ENCODE measurements around the gene CNPPD1. TPM values are rescaled to one million over a fixed set of nuclear protein-coding genes. Genes with fewer than 3 reads are reported as not detected.

CNPPD1 gene
- total and polyA plus RNA-seq, 7 donors: 24.1 to 79.5 (median 38.5) TPM

- DNase-seq: no peak
Observed at GRCh38 chr2:219142329-219142728, 34.4 kb downstream of the CNPPD1 start.

GRCh38 chr2:219140722-219141121 is 36.0 kb downstream of the CNPPD1 start:
- no peak for DNase-seq
- Histone ChIP-seq H3K27ac (no peak overlapping the region), H3K4me3 (no peak overlapping the region), H3K4me1 (no peaks in the 10 kb centered on the region), H3K27me3 (no peaks in the 10 kb centered on the region), H3K9me3 (no peaks in the 10 kb centered on the region), H3K36me3 (peaks cover 7 to 57% (median 26%) of the 10 kb centered on the region in 4 donors)
- intact Hi-C loops (cut with DNase I): no loop called here
- 38 to 85% methylated on average over 3 of the region's 3 CpGs for WGBS, 2 donors
- TF ChIP-seq EP300 (IDR thresholded peaks at IDR 0.05) (no peak), CTCF (IDR thresholded peaks at IDR 0.05) (no peak), POLR2AphosphoS5 (IDR thresholded peaks at IDR 0.05) (no peak), POLR2A (IDR thresholded peaks at IDR 0.05) (no peak)

More at GRCh38 chr2:219142329-219142728, 34.4 kb downstream of the CNPPD1 start:
- no peaks in the 10 kb centered on the region for H3K4me1 ChIP-seq
- intact Hi-C loops (cut with DNase I): no loop called here
- no peak overlapping the region for H3K27ac ChIP-seq
- H3K4me3 ChIP-seq: no peak overlapping the region
- H3K9me3 ChIP-seq: no peaks in the 10 kb centered on the region
- 92 to 93% methylated on average over 6 of the region's 6 CpGs for WGBS, 2 donors
- peaks cover 12 to 72% (median 38%) of the 10 kb centered on the region in 4 donors for H3K36me3 ChIP-seq
- no peaks in the 10 kb centered on the region for H3K27me3 ChIP-seq
- no peak for TF ChIP-seq POLR2AphosphoS5 (IDR thresholded peaks at IDR 0.05)
- no peak for TF ChIP-seq CTCF (IDR thresholded peaks at IDR 0.05)
- no peak for TF ChIP-seq EP300 (IDR thresholded peaks at IDR 0.05)
- no peak for TF ChIP-seq POLR2A (IDR thresholded peaks at IDR 0.05)

- H3K27me3 ChIP-seq: no peaks in the 10 kb centered on the region
- H3K36me3 ChIP-seq: no peaks in the 10 kb centered on the region
- no peaks in the 10 kb centered on the region for H3K4me1 ChIP-seq
- intact Hi-C loops (cut with DNase I): no loop called here
- H3K9me3 ChIP-seq: no peaks in the 10 kb centered on the region
- no peak for DNase-seq
- WGBS, 2 donors: 93 to 94% methylated on average over 4 of the region's 4 CpGs
- TF ChIP-seq POLR2AphosphoS5 (IDR thresholded peaks at IDR 0.05): no peak
- no peak for TF ChIP-seq CTCF (IDR thresholded peaks at IDR 0.05)
- no peak for TF ChIP-seq EP300 (IDR thresholded peaks at IDR 0.05)
- TF ChIP-seq POLR2A (IDR thresholded peaks at IDR 0.05): no peak
- no peak overlapping the region for H3K4me3 ChIP-seq
- no peak overlapping the region for H3K27ac ChIP-seq
Observed at GRCh38 chr2:219133976-219134375, 42.7 kb downstream of the CNPPD1 start.

GRCh38 chr2:219131744-219132143 is 45.0 kb downstream of the CNPPD1 start:
- H3K27me3 ChIP-seq: no peaks in the 10 kb centered on the region
- intact Hi-C loops (cut with DNase I): no loop called here
- no peak for DNase-seq
- no peaks in the 10 kb centered on the region for H3K9me3 ChIP-seq
- TF ChIP-seq CTCF (IDR thresholded peaks at IDR 0.05) (no peak), POLR2A (IDR thresholded peaks at IDR 0.05) (no peak), EP300 (IDR thresholded peaks at IDR 0.05) (no peak), POLR2AphosphoS5 (IDR thresholded peaks at IDR 0.05) (no peak)
- WGBS, 2 donors: 78 to 89% methylated on average over 4 of the region's 4 CpGs
- no peaks in the 10 kb centered on the region for H3K4me1 ChIP-seq
- H3K4me3 ChIP-seq: no peak overlapping the region
- H3K27ac ChIP-seq: no peak overlapping the region
- no peaks in the 10 kb centered on the region for H3K36me3 ChIP-seq

- H3K27ac ChIP-seq: no peak overlapping the region
- intact Hi-C loops (cut with DNase I): no loop called here
- no peaks in the 10 kb centered on the region for H3K36me3 ChIP-seq
- no peaks in the 10 kb centered on the region for H3K4me1 ChIP-seq
- H3K4me3 ChIP-seq: no peak overlapping the region
- H3K9me3 ChIP-seq: no peaks in the 10 kb centered on the region
- 91% methylated on average over 3 of the region's 3 CpGs for WGBS, 2 donors
- DNase-seq: no peak
- H3K27me3 ChIP-seq: no peaks in the 10 kb centered on the region
- TF ChIP-seq EP300 (IDR thresholded peaks at IDR 0.05) (no peak), POLR2A (IDR thresholded peaks at IDR 0.05) (no peak), POLR2AphosphoS5 (IDR thresholded peaks at IDR 0.05) (no peak), CTCF (IDR thresholded peaks at IDR 0.05) (no peak)
Observed at GRCh38 chr2:219131327-219131726, 45.4 kb downstream of the CNPPD1 start.
